ENCODE data around the gene C1QTNF7. TPM values are rescaled to one million over a fixed set of nuclear protein-coding genes. Genes with fewer than 3 reads are reported as not detected.

Gene C1QTNF7
- total RNA-seq, 6 donors from 2014 or later = 2.3 to 13.3 (median 7.9) TPM

DNA sequence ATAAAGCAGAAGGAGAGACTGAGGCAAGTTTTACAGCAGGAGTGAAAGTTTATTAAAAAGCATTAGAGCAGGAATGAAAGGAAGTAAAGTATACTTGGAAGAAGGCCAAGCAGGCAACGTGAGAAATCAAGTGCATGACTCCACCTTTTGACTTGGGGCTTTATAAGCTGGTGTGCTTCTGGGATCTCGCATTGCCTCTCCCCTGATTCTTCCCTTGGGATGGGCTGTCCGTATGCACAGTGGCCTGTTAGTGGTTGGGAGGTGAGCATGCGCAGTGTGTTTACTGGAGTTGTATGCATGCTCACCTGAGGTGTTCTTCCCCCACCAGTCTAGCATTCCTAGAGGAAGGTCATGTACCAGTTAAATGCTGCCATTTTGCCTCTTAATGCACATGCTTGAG, 29.1 kb upstream of the C1QTNF7 start:
- Histone ChIP-seq H3K4me1 (peaks cover 18 to 33% (median 30%) of the 10 kb centered on the region in 4 donors), H3K36me3 (no peaks in the 10 kb centered on the region), H3K27ac (no peak overlapping the region), H3K9me3 (no peaks in the 10 kb centered on the region), H3K4me3 (no peak overlapping the region), H3K27me3 (no peaks in the 10 kb centered on the region)
- 59% methylated on average over 4 of the region's 4 CpGs for WGBS, 2 donors
- ATAC-seq (ENCODE audit: low FRiP score in 2 of 2) (no peak), DNase-seq (no peak)
- no peak for TF ChIP-seq EP300 (IDR thresholded peaks at IDR 0.05)
- TF ChIP-seq POLR2A (IDR thresholded peaks at IDR 0.05) = no peak
- no peak for TF ChIP-seq POLR2AphosphoS5 (IDR thresholded peaks at IDR 0.05)
- TF ChIP-seq, protein P1, sequence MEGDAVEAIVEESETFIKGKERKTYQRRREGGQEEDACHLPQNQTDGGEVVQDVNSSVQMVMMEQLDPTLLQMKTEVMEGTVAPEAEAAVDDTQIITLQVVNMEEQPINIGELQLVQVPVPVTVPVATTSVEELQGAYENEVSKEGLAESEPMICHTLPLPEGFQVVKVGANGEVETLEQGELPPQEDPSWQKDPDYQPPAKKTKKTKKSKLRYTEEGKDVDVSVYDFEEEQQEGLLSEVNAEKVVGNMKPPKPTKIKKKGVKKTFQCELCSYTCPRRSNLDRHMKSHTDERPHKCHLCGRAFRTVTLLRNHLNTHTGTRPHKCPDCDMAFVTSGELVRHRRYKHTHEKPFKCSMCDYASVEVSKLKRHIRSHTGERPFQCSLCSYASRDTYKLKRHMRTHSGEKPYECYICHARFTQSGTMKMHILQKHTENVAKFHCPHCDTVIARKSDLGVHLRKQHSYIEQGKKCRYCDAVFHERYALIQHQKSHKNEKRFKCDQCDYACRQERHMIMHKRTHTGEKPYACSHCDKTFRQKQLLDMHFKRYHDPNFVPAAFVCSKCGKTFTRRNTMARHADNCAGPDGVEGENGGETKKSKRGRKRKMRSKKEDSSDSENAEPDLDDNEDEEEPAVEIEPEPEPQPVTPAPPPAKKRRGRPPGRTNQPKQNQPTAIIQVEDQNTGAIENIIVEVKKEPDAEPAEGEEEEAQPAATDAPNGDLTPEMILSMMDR (IDR thresholded peaks at IDR 0.05) = no peak

DNA sequence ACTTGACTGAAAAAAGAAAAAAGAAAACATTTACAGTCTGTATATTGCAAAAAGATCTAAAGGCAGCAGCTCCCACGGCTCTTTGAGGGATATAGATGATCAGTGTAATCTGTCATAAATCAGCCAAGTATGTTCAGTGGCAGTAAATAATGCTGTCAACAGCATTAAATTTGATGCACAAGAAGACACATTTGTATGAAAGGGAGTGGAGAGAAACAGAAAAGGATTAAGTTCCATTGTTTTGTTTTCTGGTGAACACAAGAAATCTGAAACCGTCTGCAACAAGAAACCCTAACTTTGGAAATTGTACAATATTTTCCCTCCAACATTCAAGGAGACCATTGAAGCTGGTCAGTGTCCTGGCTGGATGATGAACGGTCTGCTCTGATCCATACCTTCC, 27.6 kb upstream of the C1QTNF7 start:
- Histone ChIP-seq H3K27me3 (no peaks in the 10 kb centered on the region), H3K27ac (peak overlapping the region; percentile 10 to 65 (median 28)), H3K4me1 (peaks cover 18 to 33% (median 30%) of the 10 kb centered on the region in 4 donors), H3K9me3 (no peaks in the 10 kb centered on the region), H3K36me3 (no peaks in the 10 kb centered on the region), H3K4me3 (no peak overlapping the region)
- 74 to 82% methylated on average over 3 of the region's 3 CpGs for WGBS, 2 donors
- TF ChIP-seq, protein P1 (IDR thresholded peaks at IDR 0.05) = no peak
- TF ChIP-seq POLR2AphosphoS5 (IDR thresholded peaks at IDR 0.05) (no peak), EP300 (IDR thresholded peaks at IDR 0.05) (no peak), POLR2A (IDR thresholded peaks at IDR 0.05) (no peak)
- ATAC-seq (ENCODE audit: low FRiP score in 2 of 2) (no peak), DNase-seq (no peak)

DNA sequence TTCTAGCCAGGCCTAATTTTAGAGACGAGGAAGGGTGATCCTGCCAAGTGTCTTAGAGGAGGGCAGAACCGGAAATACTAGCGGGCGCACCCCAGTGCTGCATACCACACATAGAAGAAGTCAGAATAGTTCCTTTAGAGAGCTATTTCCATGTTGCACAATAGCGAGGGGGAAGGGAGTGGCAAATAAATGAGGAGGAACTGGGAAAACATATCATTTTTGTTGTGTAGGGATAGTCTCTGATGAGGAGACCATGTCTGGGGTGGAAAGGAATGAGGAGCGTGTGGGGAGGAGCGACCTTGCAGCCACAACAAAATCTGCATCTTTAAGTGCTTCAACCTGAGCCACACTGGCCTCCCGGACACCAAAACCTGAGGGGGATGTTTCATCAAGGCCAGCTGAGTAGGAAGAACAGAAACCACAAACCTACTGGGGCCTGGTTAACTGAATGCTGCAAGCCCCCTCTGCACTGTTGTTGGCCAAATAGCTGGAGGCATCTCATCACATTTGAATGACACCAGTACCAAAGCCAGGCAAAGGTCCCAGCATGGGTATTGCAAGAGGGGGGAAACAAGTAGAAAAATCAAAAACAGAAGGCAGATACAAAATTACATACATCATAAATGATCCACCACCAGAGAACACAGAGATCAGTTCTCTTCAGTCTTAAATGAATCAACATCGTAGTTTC, 26.7 kb upstream of the C1QTNF7 start:
- no peaks in the 10 kb centered on the region for H3K27me3 ChIP-seq
- peak in 1 of 4 donors; percentile 58 for TF ChIP-seq EP300 (IDR thresholded peaks at IDR 0.05)
- no peak for TF ChIP-seq POLR2A (IDR thresholded peaks at IDR 0.05)
- TF ChIP-seq POLR2AphosphoS5 (IDR thresholded peaks at IDR 0.05) = peak; percentile 18 to 36
- H3K4me1 ChIP-seq = peaks cover 18 to 33% (median 29%) of the 10 kb centered on the region in 4 donors
- no peaks in the 10 kb centered on the region for H3K9me3 ChIP-seq
- ATAC-seq (ENCODE audit: low FRiP score in 2 of 2) (peak; percentile 92 to 95), DNase-seq (peak in 1 of 2 donors; percentile 86)
- no peaks in the 10 kb centered on the region for H3K36me3 ChIP-seq
- no peak overlapping the region for H3K4me3 ChIP-seq
- 23 to 34% methylated on average over 9 of the region's 9 CpGs for WGBS, 2 donors
- H3K27ac ChIP-seq = peak overlapping the region in 3 of 4 donors; percentile 18 to 65 (median 37)

DNA sequence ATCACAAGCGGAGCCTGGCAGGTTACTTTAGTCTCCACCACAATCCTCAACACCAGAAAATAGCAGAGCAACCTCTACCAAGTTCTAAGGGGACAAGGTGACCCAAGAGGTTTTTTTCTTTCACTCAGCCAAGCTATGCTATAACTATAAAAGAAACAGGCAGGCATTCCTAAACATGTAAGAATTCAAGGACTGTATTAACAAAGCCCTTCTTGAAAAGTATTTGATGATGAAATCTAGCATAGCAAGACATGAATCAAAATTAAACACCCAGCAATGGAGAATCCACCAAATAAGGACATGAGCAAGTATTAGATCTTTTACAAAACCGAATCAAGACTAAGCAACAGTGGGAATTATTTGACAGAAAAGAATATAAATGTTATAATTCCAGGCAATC, 25.7 kb upstream of the C1QTNF7 start:
- peaks cover 18 to 33% (median 27%) of the 10 kb centered on the region in 4 donors for H3K4me1 ChIP-seq
- no peak for DNase-seq
- WGBS, 2 donors = 49 to 63% methylated on average over 2 of the region's 2 CpGs
- peak overlapping the region in 3 of 4 donors; percentile 23 to 37 (median 28) for H3K27ac ChIP-seq
- TF ChIP-seq EP300 (IDR thresholded peaks at IDR 0.05) (no peak), POLR2AphosphoS5 (IDR thresholded peaks at IDR 0.05) (no peak), POLR2A (IDR thresholded peaks at IDR 0.05) (no peak)
- TF ChIP-seq, protein P1 (IDR thresholded peaks at IDR 0.05) = no peak
- H3K9me3 ChIP-seq = no peaks in the 10 kb centered on the region
- no peaks in the 10 kb centered on the region for H3K36me3 ChIP-seq
- ATAC-seq (ENCODE audit: low FRiP score in 2 of 2) = no peak
- H3K4me3 ChIP-seq = no peak overlapping the region
- H3K27me3 ChIP-seq = no peaks in the 10 kb centered on the region

DNA sequence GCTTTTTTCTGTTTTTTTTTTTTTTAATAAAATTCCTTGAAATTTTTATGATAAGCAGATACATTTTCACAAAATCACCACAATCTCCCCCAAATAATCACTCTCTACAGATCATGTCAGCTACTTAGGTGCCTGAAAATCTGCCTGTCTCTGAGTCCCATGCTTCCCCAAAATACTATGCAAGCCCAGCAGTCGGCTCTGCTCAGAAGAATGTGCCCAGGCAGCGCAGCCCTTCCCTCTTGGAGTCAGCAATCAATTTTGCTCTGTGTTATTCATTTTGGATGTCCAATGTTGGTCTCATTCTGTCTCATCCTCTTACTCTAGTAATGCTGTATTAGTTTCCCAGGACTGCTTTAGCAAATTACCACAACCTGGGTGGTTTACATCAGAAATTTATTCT, 24.9 kb upstream of the C1QTNF7 start:
- DNase-seq (no peak), ATAC-seq (ENCODE audit: low FRiP score in 2 of 2) (peak in 1 of 2 donors; percentile 30)
- Histone ChIP-seq H3K36me3 (no peaks in the 10 kb centered on the region), H3K27ac (no peak overlapping the region), H3K4me1 (peaks cover 18 to 33% (median 27%) of the 10 kb centered on the region in 4 donors), H3K4me3 (no peak overlapping the region), H3K9me3 (no peaks in the 10 kb centered on the region), H3K27me3 (no peaks in the 10 kb centered on the region)
- WGBS, 2 donors = 58 to 59% methylated on average over 2 of the region's 2 CpGs
- TF ChIP-seq EP300 (IDR thresholded peaks at IDR 0.05) = no peak
- TF ChIP-seq, protein P1 (IDR thresholded peaks at IDR 0.05) = no peak
- TF ChIP-seq POLR2AphosphoS5 (IDR thresholded peaks at IDR 0.05) = no peak
- TF ChIP-seq POLR2A (IDR thresholded peaks at IDR 0.05) = no peak

All from upper lobe of left lung (tissue), 6 donors.